ENCODE results near the gene CYFIP2.

CYFIP2 gene

GRCh38 chr5:157327771-157328170 is 61.8 kb downstream of the CYFIP2 start:
- DNase-seq = no peak

- DNase-seq = peak; percentile 81
Observed at GRCh38 chr5:157328277-157328912, 62.5 kb downstream of the CYFIP2 start.

- DNase-seq = no peak
Observed at GRCh38 chr5:157331807-157332206, 65.9 kb downstream of the CYFIP2 start.

- no peak for DNase-seq
Observed at GRCh38 chr5:157335534-157336422, 69.9 kb downstream of the CYFIP2 start.

- DNase-seq = no peak
Observed at GRCh38 chr5:157336423-157336744, 70.5 kb downstream of the CYFIP2 start.

- no peak for DNase-seq
Observed at GRCh38 chr5:157339409-157339808, 73.5 kb downstream of the CYFIP2 start.

GRCh38 chr5:157342822-157343402 is 77.0 kb downstream of the CYFIP2 start:
- DNase-seq = peak; percentile 26

GRCh38 chr5:157343842-157344790 is 78.2 kb downstream of the CYFIP2 start:
- DNase-seq = peak; percentile 68

- no peak for DNase-seq
Observed at GRCh38 chr5:157345067-157345466, 79.1 kb downstream of the CYFIP2 start.

- no peak for DNase-seq
Observed at GRCh38 chr5:157345485-157345884, 79.6 kb downstream of the CYFIP2 start.

- DNase-seq = no peak
Observed at GRCh38 chr5:157347301-157348048, 81.6 kb downstream of the CYFIP2 start.

- no peak for DNase-seq
Observed at GRCh38 chr5:157348049-157348400, 82.1 kb downstream of the CYFIP2 start.

GRCh38 chr5:157350939-157351801 is 85.2 kb downstream of the CYFIP2 start:
- peak; percentile 86 for DNase-seq

- peak; percentile 69 for DNase-seq
Observed at GRCh38 chr5:157351802-157352092, 85.8 kb downstream of the CYFIP2 start.

GRCh38 chr5:157352756-157353340 is 86.9 kb downstream of the CYFIP2 start:
- no peak for DNase-seq

- DNase-seq = no peak
Observed at GRCh38 chr5:157354800-157355199, 88.9 kb downstream of the CYFIP2 start.

GRCh38 chr5:157356576-157356975 is 90.7 kb downstream of the CYFIP2 start:
- DNase-seq = no peak

GRCh38 chr5:157357823-157358222 is 91.9 kb downstream of the CYFIP2 start:
- DNase-seq = no peak

- DNase-seq = no peak
Observed at GRCh38 chr5:157358871-157359270, 92.9 kb downstream of the CYFIP2 start.

- DNase-seq = no peak
Observed at GRCh38 chr5:157359356-157360055, 93.6 kb downstream of the CYFIP2 start.
